H1 (cell line): ENCODE results near the gene FAM53B. TPM values are rescaled to one million over a fixed set of nuclear protein-coding genes. Genes with fewer than 3 reads are reported as not detected.

ENCODE experiments used
- CTCF ChIA-PET: fragments of 300-600 bp; sonication (Branson Sonifier 250); formaldehyde crosslinking; loops from one replicate; lab custom pipeline; 2021; ENCODE audit not compliant: partially characterized antibody; lab: Charles Lee
- POLR2A ChIA-PET: fragments of 300-600 bp; sonication (Branson Sonifier 250); formaldehyde crosslinking; loops from one replicate; lab custom pipeline; 2021; ENCODE audit warnings: inconsistent platforms; ENCODE audit not compliant: partially characterized antibody; lab: Charles Lee
- DNase-seq, 2 experiments: peaks; one replicate each; pipeline versions ENCODE4 v3.0.0 to v3.0.0-alpha.2; 2010 to 2022; ENCODE audit warnings: low spot score in 2 of 2, low read depth in 1 of 2, mixed read lengths in 1 of 2
- FAIRE-seq: peaks from 2 replicates; lab custom pipeline; 2011; peaks lifted over from hg19 to GRCh38; lab: Jason Lieb, UNC
- H2AFZ ChIP-seq: 2 replicates; pipeline ENCODE4 v1.8.1; 2012; ENCODE audit warnings: low read length, inconsistent platforms
- H2AK5ac ChIP-seq: 2 replicates; pipeline ENCODE4 v1.6.1; 2013; ENCODE audit warnings: low read depth, low read length
- H2BK120ac ChIP-seq: replicated peaks from 2 replicates; pipeline ENCODE3; 2013; ENCODE audit warnings: low read depth, low read length, inconsistent platforms
- H2BK12ac ChIP-seq: 2 replicates; pipeline ENCODE4 v1.6.1; 2013; ENCODE audit warnings: low read depth, low read length
- H2BK15ac ChIP-seq: 2 replicates; pipeline ENCODE4 v1.6.1; 2013; ENCODE audit warnings: low read length
- H2BK20ac ChIP-seq: 2 replicates; pipeline ENCODE4 v1.6.1; 2013; ENCODE audit warnings: low read length
- H2BK5ac ChIP-seq: 2 replicates; pipeline ENCODE4 v1.6.1; 2013; ENCODE audit warnings: low read depth, low read length
- H3K14ac ChIP-seq: 2 replicates; pipeline ENCODE4 v1.6.1; 2013; ENCODE audit warnings: inconsistent platforms; ENCODE audit not compliant: insufficient read length
- H3K18ac ChIP-seq: 2 replicates; pipeline ENCODE4 v1.6.1; 2013; ENCODE audit warnings: low read length; ENCODE audit errors: extremely low read depth
- H3K23ac ChIP-seq: 2 replicates; pipeline ENCODE4 v1.6.1; 2013; ENCODE audit warnings: inconsistent platforms; ENCODE audit not compliant: insufficient read length
- H3K23me2 ChIP-seq: 2 replicates; pipeline ENCODE4 v1.6.1; 2013; ENCODE audit warnings: low read depth, low read length
- H3K27ac ChIP-seq: 2 replicates; pipeline ENCODE4 v1.6.1; 2011; ENCODE audit warnings: low read depth, low read length, inconsistent platforms
- H3K27me3 ChIP-seq, 4 experiments: replicated peaks in 1 of 4; 1 replicate in 1 of 4; 2 replicates in 3 of 4; pipeline versions ENCODE4 v1.6.1 to v1.8.1; 2011 to 2013; ENCODE audit warnings: low read length in 3 of 4, mild to moderate bottlenecking in 3 of 4, inconsistent platforms in 2 of 4, mixed read lengths in 2 of 4, moderate library complexity in 1 of 4; ENCODE audit not compliant: control insufficient read depth in 3 of 4, insufficient read depth in 3 of 4; ENCODE audit errors: extremely low read depth in 1 of 4
- H3K36me3 ChIP-seq, 4 experiments: 2 replicates each; pipeline versions ENCODE4 v1.6.1 to v1.8.1; 2011 to 2013; ENCODE audit warnings: mild to moderate bottlenecking in 4 of 4, low read length in 3 of 4, moderate library complexity in 2 of 4, control low read depth in 1 of 4, inconsistent platforms in 1 of 4; ENCODE audit not compliant: insufficient read depth in 4 of 4, control insufficient read depth in 2 of 4
- H3K4ac ChIP-seq: replicated peaks from 2 replicates; pipeline ENCODE3; 2013; ENCODE audit warnings: low read length, low read depth, mixed read lengths, inconsistent platforms; ENCODE audit not compliant: insufficient read length
- H3K4me1 ChIP-seq, 4 experiments: replicated peaks in 1 of 4; 1 replicate in 1 of 4; 2 replicates in 3 of 4; pipeline versions ENCODE4 v1.6.1 to v1.8.1; 2011 to 2013; ENCODE audit warnings: low read length in 3 of 4, inconsistent platforms in 2 of 4, mixed read lengths in 1 of 4; ENCODE audit not compliant: insufficient read depth in 4 of 4, control insufficient read depth in 3 of 4
- H3K4me2 ChIP-seq, 2 experiments: 2 replicates each; pipeline versions ENCODE4 v1.6.1 to v1.8.1; 2011 to 2013; ENCODE audit warnings: low read depth in 2 of 2, low read length in 2 of 2, control low read depth in 1 of 2, inconsistent platforms in 1 of 2, mild to moderate bottlenecking in 1 of 2; ENCODE audit not compliant: insufficient read depth in 1 of 2
- H3K4me3 ChIP-seq, 4 experiments: fragments of 200-600, 300-600 bp in 1 of 4; sonication (generic), shearing (Covaris generic), sonication (Bioruptor Twin) in 1 of 4; 2 replicates each; pipeline versions ENCODE4 v1.5.1 to v1.8.1; 2011 to 2016; ENCODE audit warnings: low read length in 4 of 4, low read depth in 3 of 4, control low read depth in 2 of 4, inconsistent platforms in 2 of 4, mild to moderate bottlenecking in 2 of 4, mixed read lengths in 1 of 4, moderate library complexity in 1 of 4; ENCODE audit not compliant: insufficient read depth in 2 of 4; ENCODE audit errors: extremely low read depth in 1 of 4
- H3K56ac ChIP-seq: replicated peaks from 2 replicates; pipeline ENCODE3; 2013; ENCODE audit warnings: low read depth, mild to moderate bottlenecking, mixed read lengths, low read length, inconsistent platforms; ENCODE audit not compliant: insufficient read length
- H3K79me1 ChIP-seq: 2 replicates; pipeline ENCODE4 v1.6.1; 2013; ENCODE audit warnings: low read depth, low read length, control low read depth
- H3K79me2 ChIP-seq, 2 experiments: 2 replicates each; pipeline versions ENCODE4 v1.6.1 to v1.8.1; 2012 to 2013; ENCODE audit warnings: low read length in 2 of 2, mild to moderate bottlenecking in 2 of 2, inconsistent platforms in 1 of 2; ENCODE audit not compliant: insufficient read depth in 2 of 2, control insufficient read depth in 1 of 2
- H3K9ac ChIP-seq, 4 experiments: replicated peaks in 1 of 4; 1 replicate in 1 of 4; 2 replicates in 3 of 4; pipeline versions ENCODE4 v1.6.1 to v1.8.1; 2011 to 2013; ENCODE audit warnings: low read depth in 3 of 4, low read length in 3 of 4, control low read depth in 2 of 4, mild to moderate bottlenecking in 2 of 4, moderate library complexity in 2 of 4, inconsistent platforms in 1 of 4; ENCODE audit errors: extremely low read depth in 1 of 4
- H3K9me3 ChIP-seq, 2 experiments: 2 replicates each; pipeline versions ENCODE4 v1.6.1 to v1.8.1; 2012 to 2013; ENCODE audit warnings: mild to moderate bottlenecking in 2 of 2, moderate library complexity in 2 of 2, control low read depth in 1 of 2, inconsistent platforms in 1 of 2, low read depth in 1 of 2, low read length in 1 of 2, mixed read lengths in 1 of 2; ENCODE audit not compliant: insufficient read depth in 2 of 2
- H4K20me1 ChIP-seq, 2 experiments: replicated peaks in 1 of 2; 2 replicates each; pipeline versions ENCODE3 to v1.8.1; 2011 to 2013; ENCODE audit warnings: inconsistent platforms in 2 of 2, low read length in 2 of 2, mild to moderate bottlenecking in 1 of 2; ENCODE audit not compliant: insufficient read depth in 2 of 2, control insufficient read depth in 1 of 2
- H4K5ac ChIP-seq: 2 replicates; pipeline ENCODE4 v1.6.1; 2013; ENCODE audit warnings: low read length, low read depth, mixed read lengths, inconsistent platforms; ENCODE audit not compliant: insufficient read length
- H4K8ac ChIP-seq: 2 replicates; pipeline ENCODE4 v1.8.0; 2013; ENCODE audit warnings: mild to moderate bottlenecking, moderate library complexity, low read length, inconsistent platforms; ENCODE audit not compliant: insufficient read depth; ENCODE audit errors: extremely low read depth
- H4K91ac ChIP-seq: replicated peaks from 2 replicates; pipeline ENCODE3; 2013; ENCODE audit warnings: low read length, mixed read lengths, inconsistent platforms; ENCODE audit not compliant: insufficient read length
- ATF3 ChIP-seq: IDR thresholded peaks from 2 replicates; pipeline ENCODE4 v1.6.1; 2011; ENCODE audit warnings: low read depth, mild to moderate bottlenecking, low read length; ENCODE audit not compliant: insufficient read depth
- BACH1 ChIP-seq: IDR thresholded peaks from 2 replicates; pipeline ENCODE4 v1.6.1; 2012; ENCODE audit warnings: low read length, improper control_type of control experiment
- BCL11A ChIP-seq, 2 experiments: IDR thresholded peaks; one replicate each; pipeline ENCODE4 v1.6.1; 2011; ENCODE audit warnings: low read depth in 2 of 2, low read length in 2 of 2, mild to moderate bottlenecking in 2 of 2
- CHD1 ChIP-seq: IDR thresholded peaks from 2 replicates; pipeline ENCODE4 v1.6.1; 2012; ENCODE audit warnings: low read depth, low read length, improper control_type of control experiment
- HDAC2 ChIP-seq, 2 experiments: fragments of 300-600 bp in 1 of 2; sonication (generic) in 1 of 2; IDR thresholded peaks; 2 replicates each; pipeline ENCODE4 v1.6.1; 2011 to 2012; ENCODE audit warnings: low read depth in 2 of 2, low read length in 2 of 2, mild to moderate bottlenecking in 2 of 2, moderate library complexity in 2 of 2, borderline replicate concordance in 1 of 2, inconsistent platforms in 1 of 2
- HDAC6 ChIP-seq: IDR thresholded peaks from one replicate; pipeline ENCODE4 v1.7.1; 2012; ENCODE audit warnings: low read depth, mild to moderate bottlenecking, inconsistent platforms, low read length, moderate library complexity
- SIN3A ChIP-seq, 2 experiments: IDR thresholded peaks in 1 of 2; conservative IDR thresholded peaks in 1 of 2; 2 replicates each; pipeline ENCODE4 v1.6.1; 2011 to 2012; ENCODE audit warnings: low read length in 2 of 2, improper control_type of control experiment in 1 of 2, low read depth in 1 of 2, mild to moderate bottlenecking in 1 of 2
- SIRT6 ChIP-seq: IDR thresholded peaks from one replicate; pipeline ENCODE4 v1.7.1; 2012; ENCODE audit warnings: low read length, inconsistent platforms
- SP2 ChIP-seq: IDR thresholded peaks from 2 replicates; pipeline ENCODE4 v1.6.1; 2012; ENCODE audit warnings: mild to moderate bottlenecking, low read length, inconsistent platforms
- SRF ChIP-seq: IDR thresholded peaks from 2 replicates; pipeline ENCODE4 v1.6.1; 2011; ENCODE audit warnings: mild to moderate bottlenecking, low read depth, low read length, moderate library complexity
- USF2 ChIP-seq: IDR thresholded peaks from 2 replicates; pipeline ENCODE4 v1.6.1; 2011; ENCODE audit warnings: low read length, improper control_type of control experiment
- YY1 ChIP-seq: IDR thresholded peaks from 2 replicates; pipeline ENCODE4 v1.6.1; 2011; ENCODE audit warnings: low read depth, mild to moderate bottlenecking, low read length
- WGBS, 2 experiments: shearing (Covaris generic) in 1 of 2; methylation state at CpG; one replicate each; pipeline versions ENCODE4 v1.1.6 to v1.1.7; 2013 to 2015; ENCODE audit warnings: low lambda C conversion rate in 2 of 2, mixed read lengths in 2 of 2, inconsistent platforms in 1 of 2, low coverage in 1 of 2, missing lambda C conversion rate in 1 of 2; ENCODE audit not compliant: insufficient replicate concordance in 2 of 2, insufficient coverage in 1 of 2, insufficient read length in 1 of 2; ENCODE audit errors: extremely low coverage in 1 of 2, missing lambda C conversion rate in 1 of 2; 5-methylcytosine and 5-hydroxymethylcytosine counted together
- polyA plus RNA-seq, 7 experiments: library from polyadenylated mRNA; depleted of rRNA in 3 of 7; stranded (reverse) in 5 of 7; unstranded in 2 of 7; fragments of >200 nt in 5 of 7; fragments of 200-250 nt in 2 of 7; gene quantifications; 1 replicate in 5 of 7; 2 replicates in 1 of 7; 4 replicates in 1 of 7; pipeline versions ENCODE4 v1.2.1 to v1.2.3, GENCODE V29; 2011 to 2013; ENCODE audit warnings: missing spikeins in 2 of 7, mixed read lengths in 2 of 7
- total RNA-seq: library from RNA; stranded (reverse); fragmentation: NEBNext Ultra II Directional; extraction: Animal tissue kit (Norgen Biotek cat#: 25700); gene quantifications from 2 replicates; pipeline ENCODE4 v1.2.1, GENCODE V29; 2021

Gene FAM53B
- total and polyA plus RNA-seq, 2 of the 8 experiments (the other 6 are each of a cell fraction or from before 2014, with no cell fraction given) = 5.3 to 14.4 TPM

GRCh38 chr10:124596116-124596785 is 147.9 kb downstream of the FAM53B start:
- H3K9ac ChIP-seq = no peak overlapping the region
- DNase-seq = no peak
- H2AFZ ChIP-seq = no peak overlapping the region
- WGBS, 2 experiments = 90% methylated on average over 18 of the region's 18 CpGs; no CpG with 5 or more reads in 1 of the 2 experiments
- POLR2A ChIA-PET = no interaction called here
- no peaks in the 10 kb centered on the region; a peak in 2 of 7 replicates for H3K27me3 ChIP-seq
- no peaks in the 10 kb centered on the region for H3K4me1 ChIP-seq
- H3K56ac ChIP-seq = no peak overlapping the region
- H2BK120ac ChIP-seq = no peak overlapping the region
- no peaks in the 10 kb centered on the region for H3K79me2 ChIP-seq
- H3K4ac ChIP-seq = no peak overlapping the region
- CTCF ChIA-PET = interaction anchor here (2.0 to 2.2 kb wide), 2 partner anchors 46 to 66 kb away, joined by 4 to 6 read pairs; no protein-coding TSS in a partner anchor
- H3K18ac ChIP-seq = no peak overlapping the region
- H2AK5ac ChIP-seq = no peak overlapping the region
- H3K36me3 ChIP-seq = no peaks in the 10 kb centered on the region
- H2BK5ac ChIP-seq = no peak overlapping the region
- no peak for FAIRE-seq
- no peak overlapping the region for H4K8ac ChIP-seq
- no peak overlapping the region for H2BK12ac ChIP-seq
- no peak overlapping the region for H4K5ac ChIP-seq
- 0 out of 2 replicates have a peak, but pooled peaks cover 2% of the 10 kb centered on the region for H3K79me1 ChIP-seq
- no peak overlapping the region for H2BK20ac ChIP-seq
- H3K23me2 ChIP-seq = peaks cover 5% of the 10 kb centered on the region
- H2BK15ac ChIP-seq = no peak overlapping the region
- H3K4me2 ChIP-seq = no peak overlapping the region
- no peak overlapping the region for H3K4me3 ChIP-seq
- no peak overlapping the region for H4K91ac ChIP-seq
- no peaks in the 10 kb centered on the region for H3K9me3 ChIP-seq
- no peak overlapping the region for H3K14ac ChIP-seq
- no peak overlapping the region for H3K27ac ChIP-seq
- H3K23ac ChIP-seq = no peak overlapping the region
- H4K20me1 ChIP-seq = peaks cover 2 to 8% of the 10 kb centered on the region in 2 experiments
- no peak for TF ChIP-seq SP2
- no peak for TF ChIP-seq HDAC2 (IDR thresholded peaks at IDR 0.05; ENCODE audit: borderline replicate concordance in 1 of 2, low read depth in 2 of 2, low read length in 2 of 2)
- TF ChIP-seq USF2 = no peak
- TF ChIP-seq SRF = no peak
- TF ChIP-seq SIN3A (conservative IDR thresholded peaks at IDR 0.05 in 1 of 2, IDR thresholded peaks at IDR 0.05 in 1 of 2; ENCODE audit: low read depth in 1 of 2, low read length in 2 of 2) = no peak
- no peak for TF ChIP-seq BCL11A (IDR thresholded peaks at IDR 0.05; ENCODE audit: low read depth in 2 of 2, low read length in 2 of 2)
- TF ChIP-seq YY1 = no peak
- no peak for TF ChIP-seq BACH1
- TF ChIP-seq ATF3 = no peak
- TF ChIP-seq CHD1 = no peak
- TF ChIP-seq SIRT6 = no peak
- TF ChIP-seq HDAC6 = no peak
